Left lobe of liver (tissue), 2 donors: ENCODE results near the gene RHO. TPM values are rescaled to one million over a fixed set of nuclear protein-coding genes. Genes with fewer than 3 reads are reported as not detected.
"Not testable (repeated sequence)": the region's sequence is repeated elsewhere in the genome, so short reads cannot be mapped to it uniquely, and the experiment has no call there.

ENCODE experiments used
- ATAC-seq: fragments of 200-7000 bp; cut with Tn5 transposase; one replicate; pipeline ENCODE4 v1.9.1; 2020; ENCODE audit warnings: mild to moderate bottlenecking, moderate library complexity
- DNase-seq: peaks from one replicate; pipeline ENCODE4 v3.0.0-alpha.2; 2020; ENCODE audit warnings: low spot score
- total RNA-seq: library from RNA; stranded (reverse); gene quantifications from one replicate; pipeline ENCODE4 v1.2.1, GENCODE V29; 2021
- donor health status: DM: no; HTN: no; CAD: no; lungs with moderate emphysema.
- donor health status: DM: no; HTN: yes; CAD: no.

RHO gene
- not detected for total RNA-seq

DNA sequence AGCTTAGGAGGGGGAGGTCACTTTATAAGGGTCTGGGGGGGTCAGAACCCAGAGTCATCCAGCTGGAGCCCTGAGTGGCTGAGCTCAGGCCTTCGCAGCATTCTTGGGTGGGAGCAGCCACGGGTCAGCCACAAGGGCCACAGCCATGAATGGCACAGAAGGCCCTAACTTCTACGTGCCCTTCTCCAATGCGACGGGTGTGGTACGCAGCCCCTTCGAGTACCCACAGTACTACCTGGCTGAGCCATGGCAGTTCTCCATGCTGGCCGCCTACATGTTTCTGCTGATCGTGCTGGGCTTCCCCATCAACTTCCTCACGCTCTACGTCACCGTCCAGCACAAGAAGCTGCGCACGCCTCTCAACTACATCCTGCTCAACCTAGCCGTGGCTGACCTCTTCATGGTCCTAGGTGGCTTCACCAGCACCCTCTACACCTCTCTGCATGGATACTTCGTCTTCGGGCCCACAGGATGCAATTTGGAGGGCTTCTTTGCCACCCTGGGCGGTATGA is at the start of gene RHO:
Gene RHO, plus strand, starts transcription at position 51 of the 512 bp plus-strand sequence. Its CDS starts 95 bp downstream, at position 146.
- DNase-seq (no peak), ATAC-seq (no peak)

- ATAC-seq, DNase-seq: not testable (repeated sequence)
These were observed 47.1 kb upstream of the RHO start for GRCh38 chr3:129481225-129481765.

DNA sequence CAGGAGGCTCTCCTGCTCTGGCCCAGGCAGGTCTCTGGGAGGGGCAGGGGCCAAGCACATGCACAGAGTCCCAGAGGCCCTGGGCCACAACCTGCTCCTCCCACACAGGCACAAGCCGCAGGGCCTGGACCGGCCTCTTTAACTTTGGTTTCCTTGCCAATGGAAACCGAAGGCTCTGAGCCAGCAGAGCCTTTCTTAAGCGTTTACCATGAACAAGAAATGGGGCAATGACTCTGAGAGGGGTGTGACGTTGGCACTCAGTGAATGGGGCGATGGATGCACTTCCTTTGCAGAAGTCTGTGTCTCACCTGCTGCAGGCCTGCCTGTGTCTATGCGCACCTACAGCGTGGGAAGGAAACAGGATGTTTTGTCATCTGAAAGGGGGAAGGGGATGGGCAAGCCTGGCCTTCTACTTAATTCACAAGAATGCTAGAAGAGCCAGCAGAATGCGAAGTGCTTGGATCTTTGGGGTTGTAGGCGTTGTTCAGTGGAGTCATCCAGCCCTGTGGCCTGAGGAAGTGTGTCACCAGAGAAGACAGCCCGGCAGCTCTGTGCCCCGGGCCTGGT is 46.6 kb upstream of the RHO start:
- ATAC-seq = peak; percentile 23
- no peak for DNase-seq

DNA sequence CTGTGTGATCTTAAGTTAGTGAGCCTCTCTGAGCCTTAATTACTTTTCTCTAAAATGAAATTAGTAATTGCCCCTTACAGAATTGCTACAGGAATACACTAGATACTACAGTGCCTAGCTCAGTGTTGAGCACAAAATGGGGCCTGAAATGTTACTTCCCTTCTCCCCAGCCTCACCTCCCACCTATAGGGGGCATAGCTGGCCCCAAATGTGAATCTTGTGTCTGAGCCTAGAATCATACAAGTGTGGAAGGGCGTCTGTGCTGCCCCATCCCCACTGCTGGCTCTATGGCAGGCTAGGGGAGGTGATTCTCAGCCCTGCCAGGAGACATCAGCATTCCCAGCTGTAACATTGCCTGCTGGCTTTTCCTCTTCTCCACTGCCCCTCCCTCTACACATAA is 45.7 kb upstream of the RHO start:
- no peak for ATAC-seq
- DNase-seq = no peak

DNA sequence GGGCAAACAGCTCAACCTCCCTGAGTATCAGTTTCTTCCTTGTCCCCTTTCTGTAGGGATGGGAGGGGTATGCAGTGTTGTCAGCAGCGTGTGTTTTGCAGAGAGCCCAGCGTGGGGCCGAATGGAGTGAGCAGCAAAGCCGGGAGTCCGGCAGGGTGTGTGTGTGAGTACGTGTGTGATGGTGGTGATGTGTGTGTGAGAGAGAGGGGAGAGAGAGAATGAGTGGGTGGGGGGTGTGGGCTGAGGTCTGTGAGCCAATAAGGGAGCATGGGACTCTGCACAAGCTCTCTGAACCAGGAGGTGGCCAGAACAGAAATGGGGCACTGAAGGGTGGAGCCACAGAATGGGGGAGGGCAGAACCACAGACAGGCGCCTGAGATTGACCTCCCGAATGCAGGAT is 44.6 kb upstream of the RHO start:
- no peak for ATAC-seq

DNA sequence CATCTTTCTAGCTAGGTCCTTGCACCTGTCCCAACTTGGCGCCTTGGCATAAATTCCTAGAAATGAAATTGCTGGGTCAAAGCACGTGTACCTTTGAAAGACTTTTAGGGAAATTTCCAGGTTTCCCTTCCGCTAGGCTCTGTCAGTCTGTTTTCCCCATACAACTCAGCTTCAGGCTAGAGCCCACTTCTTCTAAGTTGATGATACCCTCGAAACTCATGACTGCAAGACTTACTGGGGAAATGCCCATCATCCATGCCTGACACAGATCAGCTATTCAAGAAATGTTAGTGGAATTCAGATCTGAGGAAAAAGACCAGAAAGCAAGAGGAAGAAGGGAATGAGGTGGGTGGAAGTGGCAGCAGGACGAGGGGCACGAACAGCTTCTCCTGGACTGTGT is 43.3 kb upstream of the RHO start:
- ATAC-seq, DNase-seq: not testable (repeated sequence)

More for the DNA sequence above, 44.6 kb upstream of the RHO start:
- no peak for DNase-seq

DNA sequence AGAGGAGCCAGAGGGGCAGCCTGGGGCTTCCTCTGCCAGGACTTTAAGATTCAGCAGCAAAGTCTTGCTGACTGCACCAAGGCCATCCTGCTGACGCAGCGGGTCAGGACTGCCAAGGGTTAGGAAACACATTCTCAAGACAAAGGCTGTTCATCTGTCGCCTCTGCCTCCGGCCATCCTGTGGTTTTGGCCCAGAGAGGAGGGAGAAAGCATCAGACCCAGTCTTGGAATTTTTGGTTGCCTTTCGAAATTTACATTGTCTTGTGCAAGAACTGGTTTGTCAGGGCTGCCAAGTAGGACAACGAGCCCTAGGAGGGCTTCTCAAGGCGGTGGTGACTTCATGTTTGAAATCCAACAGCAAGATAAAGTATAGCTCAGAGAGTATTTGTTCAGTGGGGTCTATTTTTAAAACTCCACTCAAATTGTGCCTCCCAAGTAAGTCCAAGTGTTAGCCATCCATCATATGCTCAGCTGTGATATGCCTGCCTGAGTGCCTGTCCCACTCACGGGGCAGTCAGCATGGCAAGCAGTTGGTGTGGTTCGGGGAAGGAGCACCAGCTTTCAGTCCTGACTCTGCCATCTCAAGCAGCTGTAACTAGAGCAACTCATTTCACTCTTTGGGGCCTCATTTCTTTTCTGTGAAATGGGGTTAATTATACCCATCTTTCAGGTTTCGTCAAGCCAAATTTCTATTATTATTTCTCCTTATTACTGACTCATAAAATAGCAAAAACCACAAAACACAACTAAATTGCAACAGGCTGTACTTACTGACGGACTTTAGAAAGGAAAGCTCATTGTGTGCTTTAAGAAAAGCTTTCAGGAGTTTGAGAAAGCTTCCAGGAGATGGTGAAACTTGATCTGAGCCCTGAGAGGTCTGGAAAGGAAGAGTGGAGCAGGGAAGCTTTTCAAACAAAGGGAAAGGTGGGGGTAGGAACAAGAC is 42.4 kb upstream of the RHO start:
- DNase-seq (peak; percentile 67), ATAC-seq (peak; percentile 39)

- DNase-seq (no peak), ATAC-seq (no peak)
These were observed 41.8 kb upstream of the RHO start for GRCh38 chr3:129486664-129487035.

GRCh38 chr3:129487183-129487867 is 41.1 kb upstream of the RHO start:
- ATAC-seq (peak; percentile 29), DNase-seq (no peak)

DNA sequence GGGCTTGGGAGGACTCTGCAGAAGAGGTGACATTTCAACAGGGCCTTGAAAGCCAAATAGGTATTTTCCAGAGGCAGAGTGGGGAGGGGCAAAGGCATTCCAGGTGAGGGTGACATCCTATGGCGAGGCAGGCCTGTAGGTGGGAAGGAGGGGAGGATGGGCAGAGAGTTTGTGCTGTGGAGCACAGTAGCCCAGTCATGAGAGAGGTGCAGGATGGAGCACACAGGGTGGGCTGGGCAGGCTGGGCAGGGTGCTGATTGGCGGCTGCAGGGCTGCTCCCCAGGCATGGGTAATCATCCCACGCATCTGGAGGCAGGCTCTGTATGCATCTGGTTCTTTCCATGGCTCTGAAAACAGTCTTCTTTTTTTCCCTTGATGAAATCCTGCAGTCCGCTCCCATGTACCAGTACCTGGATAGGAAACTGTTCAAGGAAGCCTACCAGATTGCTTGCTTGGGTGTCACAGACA is 40.5 kb upstream of the RHO start:
- not testable (repeated sequence) for DNase-seq, ATAC-seq

- not testable (repeated sequence) for ATAC-seq
These were observed 39.2 kb upstream of the RHO start for GRCh38 chr3:129489258-129489657.

GRCh38 chr3:129490273-129490675 is 38.2 kb upstream of the RHO start:
- DNase-seq = peak; percentile 82
- ATAC-seq = peak; percentile 92

More at GRCh38 chr3:129489258-129489657, 39.2 kb upstream of the RHO start:
- not testable (repeated sequence) for DNase-seq

DNA sequence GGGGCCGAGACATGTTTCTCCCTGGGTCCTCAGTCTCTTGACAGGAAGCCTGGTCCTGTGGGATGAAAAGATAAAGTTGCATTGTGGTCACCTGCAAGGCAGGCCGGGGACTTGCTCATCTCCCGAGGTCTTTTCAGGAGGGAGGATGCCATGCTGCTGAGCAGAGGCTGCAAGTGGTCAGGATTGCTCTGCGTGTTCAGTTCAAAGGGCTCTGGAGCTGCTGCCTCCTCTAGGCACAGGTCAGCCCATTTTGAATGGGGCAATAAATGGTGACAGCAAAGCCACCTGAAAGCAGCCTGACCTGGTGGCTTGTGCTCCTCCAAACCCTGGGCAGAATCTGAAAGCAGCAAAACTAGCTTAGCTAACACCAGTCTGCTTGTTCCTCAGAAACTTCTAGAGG is 37.4 kb upstream of the RHO start:
- peak; percentile 58 for DNase-seq
- ATAC-seq = peak; percentile 70

- no peak for DNase-seq
- no peak for ATAC-seq
These were observed 36.6 kb upstream of the RHO start for GRCh38 chr3:129491794-129492193.

GRCh38 chr3:129492691-129493090 is 35.7 kb upstream of the RHO start:
- no peak for ATAC-seq

GRCh38 chr3:129493206-129493605 is 35.2 kb upstream of the RHO start:
- no peak for DNase-seq
- no peak for ATAC-seq

More at GRCh38 chr3:129492691-129493090, 35.7 kb upstream of the RHO start:
- no peak for DNase-seq

DNA sequence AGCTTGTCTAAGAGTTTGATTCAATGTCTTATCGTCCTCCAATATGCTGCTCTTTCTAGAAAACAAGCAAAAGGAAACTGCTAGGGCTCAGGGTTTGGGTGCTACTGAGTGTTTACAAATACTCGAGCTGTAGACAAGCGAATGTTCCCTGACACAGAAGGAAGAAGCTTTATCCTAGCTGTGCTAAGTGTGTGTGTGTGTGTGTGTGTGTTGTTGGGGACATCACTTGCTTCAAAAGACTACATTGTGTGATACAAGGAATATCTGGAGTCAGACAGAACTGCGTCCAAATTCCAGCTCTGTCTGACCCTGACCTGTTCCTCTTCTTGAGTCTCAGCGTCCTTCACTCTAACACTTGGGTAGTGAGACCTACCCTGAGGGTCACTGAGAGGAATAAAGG is 33.9 kb upstream of the RHO start:
- not testable (repeated sequence) for DNase-seq, ATAC-seq

DNA sequence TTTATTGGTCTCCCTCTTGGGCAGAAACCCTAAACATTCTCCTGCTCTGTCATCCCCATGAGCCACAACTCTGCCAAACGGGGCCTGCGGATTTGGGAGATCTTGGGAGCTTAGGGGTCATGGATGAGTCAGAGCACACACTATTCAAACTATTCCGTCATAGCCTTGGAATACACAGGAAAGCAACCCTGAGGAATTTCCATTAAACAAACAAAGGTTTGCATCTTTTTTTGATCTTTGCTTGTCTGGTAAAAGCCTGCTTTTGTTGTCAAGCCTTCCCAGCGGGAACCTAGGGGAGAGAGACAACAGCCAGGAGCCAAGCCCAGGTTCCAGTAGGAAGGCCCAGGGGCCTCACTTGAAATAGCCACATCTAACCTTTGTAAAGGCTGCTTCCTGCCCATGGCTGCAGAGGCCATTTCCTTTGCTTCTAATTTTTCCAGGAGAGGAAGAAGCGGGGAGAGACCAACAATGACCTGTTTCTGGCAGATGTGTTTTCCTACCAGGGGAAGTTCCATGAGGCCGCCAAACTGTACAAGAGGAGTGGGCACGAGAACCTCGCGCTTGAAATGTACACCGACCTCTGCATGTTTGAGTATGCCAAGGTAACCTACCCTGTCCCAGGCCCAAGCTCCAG is 33.3 kb upstream of the RHO start:
- not testable (repeated sequence) for DNase-seq, ATAC-seq

DNA sequence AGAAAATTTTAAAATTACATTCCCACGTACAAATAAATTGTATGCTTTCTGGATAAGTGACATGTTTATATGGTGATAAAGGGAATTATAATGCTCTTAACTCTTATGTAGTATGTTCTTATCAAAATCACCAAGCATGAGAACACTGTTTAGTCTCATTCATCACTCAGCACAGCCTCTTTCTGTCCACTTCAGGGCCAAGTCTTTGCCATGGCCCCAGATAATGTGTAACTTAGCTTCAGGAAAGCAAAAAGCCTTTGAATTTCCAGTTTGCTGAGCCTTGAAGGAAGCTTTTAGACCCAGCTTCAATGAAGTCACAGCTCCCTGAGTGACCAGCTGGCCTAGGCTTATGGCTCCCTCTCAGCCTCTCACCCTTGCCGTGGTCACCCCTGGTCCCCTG is 30.6 kb upstream of the RHO start:
- not testable (repeated sequence) for DNase-seq, ATAC-seq
